Measurements from ENCODE around the gene UBR1.

DNA sequence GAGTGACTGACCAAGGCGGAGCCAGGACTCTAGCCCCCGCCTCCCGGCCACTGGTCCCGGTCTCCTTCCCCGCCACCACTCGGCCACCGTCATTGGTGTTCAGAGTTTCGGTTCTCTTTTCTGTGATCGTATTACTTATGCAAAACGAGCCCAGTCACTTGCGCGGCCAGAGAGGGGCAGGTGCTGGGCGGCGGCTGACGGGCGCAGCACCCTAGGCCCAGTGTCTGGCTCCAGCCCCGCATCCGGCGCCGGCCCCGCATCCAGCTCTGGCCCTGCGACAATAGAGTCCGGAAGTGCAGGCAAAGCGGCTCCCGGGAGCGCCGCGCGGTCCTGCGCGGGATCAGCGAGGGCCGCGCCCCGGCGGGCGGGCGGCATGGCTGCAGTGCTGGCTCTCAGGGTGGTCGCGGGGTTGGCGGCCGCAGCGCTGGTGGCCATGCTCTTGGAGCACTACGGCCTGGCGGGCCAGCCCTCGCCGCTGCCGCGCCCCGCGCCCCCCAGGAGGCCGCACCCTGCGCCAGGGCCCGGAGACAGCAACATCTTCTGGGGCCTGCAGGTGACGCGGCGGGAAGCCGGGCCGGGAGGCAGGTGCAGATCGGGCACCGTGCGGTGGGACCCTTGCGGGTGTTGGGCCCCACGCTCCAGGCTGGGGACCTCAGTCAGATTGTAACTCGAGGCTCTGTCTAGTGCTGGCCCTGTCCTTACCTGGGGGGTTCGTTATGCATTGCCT is 27.8 kb upstream of the UBR1 start, which contains the start of gene TMEM62:
- TF ChIP-seq, protein P1, sequence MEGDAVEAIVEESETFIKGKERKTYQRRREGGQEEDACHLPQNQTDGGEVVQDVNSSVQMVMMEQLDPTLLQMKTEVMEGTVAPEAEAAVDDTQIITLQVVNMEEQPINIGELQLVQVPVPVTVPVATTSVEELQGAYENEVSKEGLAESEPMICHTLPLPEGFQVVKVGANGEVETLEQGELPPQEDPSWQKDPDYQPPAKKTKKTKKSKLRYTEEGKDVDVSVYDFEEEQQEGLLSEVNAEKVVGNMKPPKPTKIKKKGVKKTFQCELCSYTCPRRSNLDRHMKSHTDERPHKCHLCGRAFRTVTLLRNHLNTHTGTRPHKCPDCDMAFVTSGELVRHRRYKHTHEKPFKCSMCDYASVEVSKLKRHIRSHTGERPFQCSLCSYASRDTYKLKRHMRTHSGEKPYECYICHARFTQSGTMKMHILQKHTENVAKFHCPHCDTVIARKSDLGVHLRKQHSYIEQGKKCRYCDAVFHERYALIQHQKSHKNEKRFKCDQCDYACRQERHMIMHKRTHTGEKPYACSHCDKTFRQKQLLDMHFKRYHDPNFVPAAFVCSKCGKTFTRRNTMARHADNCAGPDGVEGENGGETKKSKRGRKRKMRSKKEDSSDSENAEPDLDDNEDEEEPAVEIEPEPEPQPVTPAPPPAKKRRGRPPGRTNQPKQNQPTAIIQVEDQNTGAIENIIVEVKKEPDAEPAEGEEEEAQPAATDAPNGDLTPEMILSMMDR (IDR thresholded peaks at IDR 0.05), result peak in 2 of 6 experiments; percentile 13 to 23
- TF ChIP-seq POLR2A (IDR thresholded peaks at IDR 0.05), result peak; percentile 48 to 90
